ENCODE results near the gene ARL6IP5.
A peak's percentile ranks its signal among the peaks of the same experiment; 100 is the strongest.

Gene ARL6IP5

GRCh38 chr3:69118555-69118954 lies 33.8 kb downstream of the ARL6IP5 start:
- DNase-seq: no peak

DNA sequence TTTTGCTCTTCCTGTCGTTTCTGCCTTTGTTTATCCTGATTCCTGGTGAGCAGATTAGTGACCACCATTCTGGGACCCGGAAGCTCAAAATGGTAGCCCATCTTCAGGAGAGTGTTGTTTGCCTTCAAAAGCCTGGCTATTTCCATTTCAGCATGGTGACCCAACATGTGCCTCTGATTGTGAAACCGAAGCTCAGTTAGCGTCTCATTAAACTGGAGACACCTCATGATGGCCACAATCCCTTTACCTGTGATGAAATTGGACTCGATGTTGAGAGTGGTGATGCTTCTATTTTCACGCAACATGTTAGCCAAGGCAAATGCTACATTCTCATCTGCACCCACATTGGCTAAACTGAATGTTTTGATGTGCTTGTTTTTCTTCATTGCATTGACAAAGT lies 34.4 kb downstream of the ARL6IP5 start:
- DNase-seq: no peak

DNA sequence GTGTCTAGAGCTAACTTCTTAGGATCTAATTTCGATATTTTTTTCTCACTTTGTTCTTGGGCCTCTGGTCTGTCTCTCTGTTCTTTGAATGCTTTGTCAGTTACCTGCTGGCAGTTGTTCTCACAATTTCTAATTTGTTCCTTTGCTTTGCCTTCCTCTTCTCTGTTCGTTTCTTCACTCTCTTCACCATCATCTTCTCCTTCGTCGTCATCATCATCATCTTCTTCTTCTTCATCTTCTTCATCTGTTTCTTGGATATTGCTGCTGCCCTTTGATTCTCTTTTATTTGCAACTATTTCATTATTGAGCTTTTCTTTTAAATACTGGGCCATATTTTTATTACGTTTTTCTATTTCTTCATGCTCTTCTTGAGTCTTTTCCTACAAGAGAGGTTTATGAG lies 34.9 kb downstream of the ARL6IP5 start:
- no peak for DNase-seq

DNA sequence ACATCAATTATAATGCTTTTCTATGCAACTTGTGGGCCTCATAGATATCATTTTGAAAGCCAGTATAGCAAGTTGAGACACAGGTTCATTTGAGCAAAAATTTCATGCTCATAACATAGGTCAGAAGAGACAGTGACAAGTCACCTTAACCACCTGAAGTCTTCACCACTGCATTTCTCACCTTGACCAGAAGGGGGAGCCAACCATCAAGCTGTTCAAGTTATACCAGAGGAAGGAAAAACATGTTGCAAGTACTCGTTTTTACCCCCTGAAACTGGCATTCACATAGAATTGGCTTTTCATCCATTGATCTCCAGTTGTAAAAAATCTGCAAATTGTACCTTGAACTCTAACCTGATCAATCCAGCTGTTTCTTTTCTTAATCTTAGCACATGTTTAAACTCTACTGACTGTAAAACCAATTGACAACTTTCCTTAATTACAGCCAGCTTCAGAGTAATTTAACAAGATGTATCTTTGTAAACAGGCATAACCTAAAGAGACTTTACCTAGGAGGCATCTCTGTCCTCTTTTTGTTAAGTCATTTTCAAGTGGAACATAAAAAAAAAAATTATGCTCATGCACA lies 36.2 kb downstream of the ARL6IP5 start:
- peak; percentile 69 for DNase-seq

DNA sequence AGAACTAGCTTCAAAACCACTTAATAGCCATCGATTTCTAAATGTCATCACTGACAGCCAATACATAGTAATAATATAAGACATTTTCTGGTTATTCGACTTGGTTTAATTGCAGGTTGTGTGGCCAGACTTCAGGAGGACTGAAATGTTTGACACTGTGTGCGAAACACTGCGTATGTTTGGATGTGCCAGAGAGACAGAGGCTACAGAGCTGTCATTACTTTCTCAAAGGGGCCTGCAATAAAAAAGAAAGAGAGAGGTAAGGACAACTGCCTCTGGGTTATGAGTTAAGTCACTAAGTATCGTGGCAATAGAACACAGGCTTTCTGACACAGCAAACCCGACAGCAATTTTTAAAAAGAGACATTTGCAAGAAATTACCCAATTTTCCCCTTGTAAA lies 36.8 kb downstream of the ARL6IP5 start:
- no peak for DNase-seq

GRCh38 chr3:69121950-69122349 lies 37.2 kb downstream of the ARL6IP5 start:
- DNase-seq: no peak

- DNase-seq: peak; percentile 63
Measured at GRCh38 chr3:69122403-69122802, 37.7 kb downstream of the ARL6IP5 start, which contains the start of gene LMOD3. TSS of gene LMOD3 (minus strand) at chr3:69122595. CDS start at chr3:69122386, 209 bp downstream.

DNA sequence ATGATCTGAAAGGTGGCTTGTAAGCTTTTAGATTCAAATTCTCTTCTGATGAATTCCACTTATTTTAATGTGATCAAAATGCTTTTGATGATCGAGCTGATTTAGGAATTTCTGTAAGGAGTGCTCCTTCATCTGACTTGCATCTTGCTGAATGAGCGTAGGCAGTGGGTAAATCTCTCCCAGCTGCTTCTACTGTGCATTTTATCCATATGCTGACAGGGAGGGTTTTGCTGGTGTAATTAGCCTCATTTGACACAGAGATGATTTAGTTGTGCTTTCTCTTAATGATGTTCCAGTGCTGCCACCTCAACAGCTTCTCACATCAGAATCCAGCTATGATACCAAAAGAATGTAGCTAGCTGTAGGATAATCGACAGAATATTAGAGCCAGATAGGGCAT lies 41.5 kb downstream of the ARL6IP5 start:
- DNase-seq: no peak

DNA sequence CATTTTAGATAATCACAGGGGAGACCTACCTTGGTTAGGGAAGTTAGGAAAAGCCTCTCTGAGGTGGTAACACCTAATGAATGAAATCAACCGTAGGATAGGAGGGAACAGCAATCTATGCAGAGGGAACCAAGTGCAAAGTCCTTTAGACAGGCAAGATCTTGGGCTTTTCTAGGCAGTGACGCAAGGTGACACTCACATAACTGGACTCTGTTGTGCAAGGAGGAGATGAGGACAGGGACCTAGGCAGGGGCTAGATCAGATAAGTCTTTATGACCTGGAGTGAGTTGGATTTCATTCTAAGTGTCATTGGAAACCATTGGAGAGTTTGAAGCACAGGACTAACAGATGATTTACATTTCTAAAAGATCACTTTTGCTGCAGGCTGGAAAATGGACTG lies 42.3 kb downstream of the ARL6IP5 start:
- DNase-seq: no peak

DNA sequence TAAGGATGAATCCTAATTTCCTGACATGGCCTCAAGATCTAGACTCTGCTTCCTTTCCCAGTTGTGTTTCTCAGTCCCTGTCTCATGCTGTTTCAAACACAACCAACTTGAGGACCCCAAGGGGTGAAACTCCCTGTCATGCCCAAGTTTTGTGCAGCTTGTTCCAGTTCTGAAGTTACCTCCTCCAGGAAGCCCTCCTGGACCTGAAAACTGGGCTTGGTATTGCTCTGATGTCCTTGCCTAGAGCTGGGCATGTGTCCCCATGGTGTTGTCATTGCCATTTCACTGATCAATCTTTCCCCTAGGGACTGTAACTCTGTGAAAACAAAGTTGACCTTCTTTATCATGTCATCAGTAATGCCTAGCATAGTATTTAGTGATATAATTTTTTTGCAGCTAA lies 43.8 kb downstream of the ARL6IP5 start:
- DNase-seq: no peak

DNA sequence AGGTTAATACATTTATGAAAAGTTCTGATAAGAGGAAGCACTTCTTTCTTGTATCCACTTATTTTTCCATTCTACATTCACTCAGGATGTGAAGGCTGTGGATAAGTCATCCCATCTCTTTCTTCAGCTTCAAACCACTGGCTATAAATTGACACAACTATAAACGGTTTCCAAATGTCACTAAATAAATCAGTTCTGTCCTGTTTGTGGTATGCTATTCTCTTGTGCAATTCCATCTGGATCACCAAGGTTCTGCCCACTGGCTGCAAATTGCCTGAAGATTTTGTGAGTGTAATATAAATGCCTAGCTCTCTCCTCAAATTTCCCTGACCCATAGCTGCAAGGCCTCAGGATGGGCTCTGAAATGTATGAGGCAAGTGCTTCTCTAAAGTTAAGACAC lies 44.8 kb downstream of the ARL6IP5 start:
- DNase-seq: no peak

- DNase-seq: no peak
Measured at GRCh38 chr3:69130689-69131088, 46.0 kb downstream of the ARL6IP5 start.

- DNase-seq: no peak
Measured at GRCh38 chr3:69137005-69137404, 52.3 kb downstream of the ARL6IP5 start.

DNA sequence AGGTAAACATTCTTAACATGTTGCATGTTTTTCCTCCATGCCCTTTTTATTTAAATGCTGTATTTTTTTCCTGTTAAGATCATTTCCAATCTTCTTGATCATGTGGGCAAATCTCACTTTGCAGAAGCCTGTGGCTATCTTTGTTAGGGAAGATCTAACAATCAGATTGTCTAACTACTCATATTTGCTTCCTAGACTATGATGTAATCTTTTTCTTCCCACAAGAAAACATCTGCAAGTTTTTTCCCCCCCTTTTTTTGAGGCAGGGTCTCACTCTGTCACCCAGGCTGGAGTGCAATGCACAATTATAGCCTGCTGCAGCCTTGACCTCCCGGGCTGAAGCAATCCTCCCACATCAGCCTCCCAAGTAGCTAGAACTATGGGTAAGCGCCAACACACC lies 52.7 kb downstream of the ARL6IP5 start:
- DNase-seq: no peak

DNA sequence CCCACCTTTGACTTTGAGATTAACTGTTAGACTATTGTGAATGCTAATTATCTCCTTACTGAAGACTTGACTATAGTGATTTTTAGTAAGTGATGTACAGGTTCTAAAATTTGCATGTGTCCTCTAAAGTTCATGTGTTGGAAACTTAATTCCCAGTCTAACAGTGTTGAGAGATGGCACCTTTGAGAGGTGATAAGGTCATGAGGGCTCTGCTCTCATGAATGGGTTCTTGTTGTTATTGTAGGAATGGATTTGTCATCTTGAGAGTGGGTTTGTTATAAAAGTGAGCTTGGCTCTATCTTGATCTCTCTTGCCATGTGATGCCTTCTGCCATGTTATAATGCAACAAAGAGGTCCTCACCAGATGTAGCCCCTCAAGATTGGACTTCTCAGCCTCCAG lies 56.6 kb downstream of the ARL6IP5 start:
- no peak for DNase-seq

GRCh38 chr3:69142090-69142489 lies 57.4 kb downstream of the ARL6IP5 start:
- no peak for DNase-seq

DNA sequence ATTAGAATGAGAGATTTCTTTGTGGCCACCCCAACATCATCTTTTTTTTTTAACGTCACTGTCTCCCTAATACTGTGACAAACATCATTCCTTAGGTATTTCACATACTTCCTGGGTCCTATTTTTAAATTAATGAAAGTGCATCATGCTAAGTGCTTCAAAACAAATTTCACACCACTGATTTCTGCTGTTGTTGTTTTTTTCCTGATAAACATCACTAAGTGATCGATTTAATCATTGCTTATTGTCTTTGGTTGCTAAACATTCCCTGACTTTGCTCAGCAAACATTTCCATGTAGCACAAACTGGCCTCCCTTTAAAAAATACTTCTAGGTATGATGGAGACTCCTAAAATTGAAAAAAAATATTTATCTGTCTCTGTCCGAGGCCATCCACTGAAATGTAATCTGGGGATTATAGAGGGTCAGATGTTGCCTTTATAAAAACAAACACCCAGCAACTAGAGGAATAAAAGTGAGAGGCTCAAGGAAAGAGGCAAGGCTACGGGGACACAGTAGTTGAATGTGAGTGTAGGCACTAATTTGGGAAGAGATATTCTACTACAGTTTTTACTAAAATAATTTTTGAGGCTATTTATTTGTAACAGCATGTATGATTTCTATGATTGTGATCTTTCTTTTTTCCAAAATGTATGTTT lies 58.2 kb downstream of the ARL6IP5 start:
- no peak for DNase-seq

DNA sequence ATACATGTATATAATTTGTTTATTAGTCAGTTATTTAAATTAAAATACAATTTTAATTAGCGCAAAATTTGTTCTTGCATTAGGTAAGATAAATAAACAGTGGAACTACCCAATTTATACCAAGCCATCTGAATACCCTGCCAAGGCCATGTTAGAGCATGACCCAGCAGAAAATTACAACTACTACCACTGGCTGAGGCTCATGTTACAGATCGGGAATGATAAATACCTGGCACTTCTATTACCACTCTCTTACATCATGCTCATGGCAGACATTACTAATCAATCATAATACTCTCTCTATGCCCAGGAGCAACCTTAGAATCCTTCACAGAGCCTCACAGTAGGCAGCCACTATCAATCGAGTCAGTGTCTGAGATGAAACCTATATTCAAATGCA lies 58.9 kb downstream of the ARL6IP5 start:
- DNase-seq: no peak

DNA sequence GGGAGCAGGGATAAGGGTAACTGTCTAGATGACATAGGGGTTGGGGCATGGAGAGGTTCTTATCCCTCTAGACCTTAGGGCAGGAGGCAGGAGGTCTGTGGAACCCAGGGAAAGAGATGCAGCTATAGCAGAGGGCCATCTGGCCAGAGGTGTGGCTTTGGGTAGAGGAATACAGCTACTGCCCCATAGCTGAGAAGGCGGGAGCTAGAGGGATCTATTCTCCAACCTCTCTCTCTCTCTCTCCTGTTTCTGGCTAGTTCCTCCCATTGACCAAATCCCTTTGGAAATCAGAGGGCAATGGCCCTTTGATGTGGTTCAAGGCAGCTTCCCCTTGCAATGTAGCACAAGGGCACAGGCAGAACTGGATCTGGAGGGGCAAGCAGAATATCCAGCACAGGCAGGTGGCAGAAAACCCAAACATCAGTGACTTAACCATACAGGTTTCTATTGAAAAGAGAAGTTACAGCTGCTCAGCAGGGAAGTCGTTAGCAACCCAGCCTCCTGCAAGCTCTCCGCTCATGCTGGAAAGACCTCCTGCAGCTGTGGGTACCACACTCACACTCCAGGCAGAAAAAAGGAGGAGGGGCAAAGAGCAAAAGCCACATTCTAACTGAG lies 60.0 kb downstream of the ARL6IP5 start:
- DNase-seq: no peak

GRCh38 chr3:69145688-69146087 lies 61.0 kb downstream of the ARL6IP5 start:
- no peak for DNase-seq

GRCh38 chr3:69149586-69149985 lies 64.8 kb downstream of the ARL6IP5 start:
- no peak for DNase-seq
